Nephron progenitor cell (in vitro differentiated cells): ENCODE data around the gene FIZ1.
A peak's percentile ranks its signal among the peaks of the same experiment; 100 is the strongest.

ENCODE experiments used
- DNase-seq: peaks from one replicate; pipeline ENCODE4 v3.0.0; 2021
- H3K27ac Mint-ChIP-seq: 2 replicates; pipeline ENCODE4 v1.8.0; 2021; ENCODE audit warnings: mild to moderate bottlenecking, moderate library complexity, mixed read lengths
- H3K27me3 Mint-ChIP-seq: 2 replicates; pipeline ENCODE4 v1.8.0; 2021; ENCODE audit warnings: mild to moderate bottlenecking, low read depth, mixed read lengths; ENCODE audit not compliant: poor library complexity
- H3K36me3 Mint-ChIP-seq: 2 replicates; pipeline ENCODE4 v1.8.0; 2021; ENCODE audit warnings: low read depth, mixed read lengths
- H3K4me1 Mint-ChIP-seq: 2 replicates; pipeline ENCODE4 v1.8.0; 2021; ENCODE audit warnings: mixed read lengths
- H3K4me3 Mint-ChIP-seq: 2 replicates; pipeline ENCODE4 v1.8.0; 2021; ENCODE audit warnings: mild to moderate bottlenecking, moderate library complexity, mixed read lengths
- H3K9me3 Mint-ChIP-seq: 2 replicates; pipeline ENCODE4 v1.8.0; 2021; ENCODE audit warnings: mild to moderate bottlenecking, moderate library complexity, mixed read lengths
- CTCF ChIP-seq: fragments of 200-600 bp; sonication (generic); IDR thresholded peaks from 2 replicates; pipeline ENCODE4 v1.5.0; 2021; ENCODE audit warnings: antibody characterized with exemption

Gene FIZ1

GRCh38 chr19:55621673-55622231 lies 22.4 kb upstream of the FIZ1 start:
- DNase-seq, result no peak
- Mint-ChIP-seq H3K27ac (no peak overlapping the region), H3K4me3 (no peak overlapping the region), H3K36me3 (peaks cover 38% of the 10 kb centered on the region), H3K9me3 (no peaks in the 10 kb centered on the region), H3K4me1 (peaks cover 23% of the 10 kb centered on the region), H3K27me3 (peaks cover 3% of the 10 kb centered on the region)
- no peak for TF ChIP-seq CTCF

- Mint-ChIP-seq H3K27me3 (no peaks in the 10 kb centered on the region), H3K4me3 (no peak overlapping the region), H3K36me3 (peaks cover 40% of the 10 kb centered on the region), H3K9me3 (no peaks in the 10 kb centered on the region), H3K4me1 (peaks cover 23% of the 10 kb centered on the region), H3K27ac (no peak overlapping the region)
- DNase-seq, result no peak
- TF ChIP-seq CTCF, result no peak
Measured at GRCh38 chr19:55621205-55621672, 21.9 kb upstream of the FIZ1 start.

- Mint-ChIP-seq H3K4me1 (peaks cover 23% of the 10 kb centered on the region), H3K36me3 (peaks cover 40% of the 10 kb centered on the region), H3K27ac (peak overlapping the region; percentile 68), H3K9me3 (no peaks in the 10 kb centered on the region), H3K4me3 (no peak overlapping the region), H3K27me3 (no peaks in the 10 kb centered on the region)
- no peak for DNase-seq
- TF ChIP-seq CTCF, result no peak
Measured at GRCh38 chr19:55620410-55621204, 21.3 kb upstream of the FIZ1 start.

- H3K4me3 Mint-ChIP-seq, result no peak overlapping the region
- no peaks in the 10 kb centered on the region for H3K27me3 Mint-ChIP-seq
- no peak for TF ChIP-seq CTCF
- H3K4me1 Mint-ChIP-seq, result peaks cover 16% of the 10 kb centered on the region
- no peaks in the 10 kb centered on the region for H3K9me3 Mint-ChIP-seq
- H3K36me3 Mint-ChIP-seq, result peaks cover 40% of the 10 kb centered on the region
- H3K27ac Mint-ChIP-seq, result peak overlapping the region; percentile 91
- DNase-seq, result no peak
Measured at GRCh38 chr19:55619286-55619685, 20.0 kb upstream of the FIZ1 start.

- no peak for TF ChIP-seq CTCF
- no peaks in the 10 kb centered on the region for H3K9me3 Mint-ChIP-seq
- DNase-seq, result no peak
- H3K4me3 Mint-ChIP-seq, result no peak overlapping the region
- no peaks in the 10 kb centered on the region for H3K27me3 Mint-ChIP-seq
- peak overlapping the region; percentile 77 for H3K27ac Mint-ChIP-seq
- peaks cover 33% of the 10 kb centered on the region for H3K36me3 Mint-ChIP-seq
- H3K4me1 Mint-ChIP-seq, result peaks cover 9% of the 10 kb centered on the region
Measured at GRCh38 chr19:55618426-55618825, 19.1 kb upstream of the FIZ1 start.
